PFSK-1 (cell line): Measurements from ENCODE around the gene FYB1.

Experiments used
- FOXP2 ChIP-seq: optimal IDR thresholded peaks from 2 replicates; pipeline ENCODE3; 2011; ENCODE audit warnings: borderline replicate concordance, control low read depth, inconsistent platforms; ENCODE audit not compliant: insufficient read depth; ENCODE audit errors: extremely low read length, extremely low read depth
- POLR2AphosphoS5 ChIP-seq: IDR thresholded peaks from 2 replicates; pipeline ENCODE4 v1.6.1; 2012; ENCODE audit warnings: low read depth, mild to moderate bottlenecking, control low read depth, low read length, moderate library complexity
- REST ChIP-seq, 2 experiments: IDR thresholded peaks; 2 replicates each; pipeline versions ENCODE4 v1.6.1 to v1.8.0; 2011 to 2012; ENCODE audit warnings: low read depth in 2 of 2, low read length in 2 of 2, control low read depth in 1 of 2, inconsistent platforms in 1 of 2, mild to moderate bottlenecking in 1 of 2, moderate library complexity in 1 of 2; ENCODE audit not compliant: insufficient read depth in 1 of 2
- SIN3A ChIP-seq: IDR thresholded peaks from 2 replicates; pipeline ENCODE4 v1.6.1; 2012; ENCODE audit warnings: mild to moderate bottlenecking, low read length, moderate library complexity, borderline replicate concordance; ENCODE audit not compliant: insufficient read depth
- TAF1 ChIP-seq: IDR thresholded peaks from 2 replicates; pipeline ENCODE4 v1.6.1; 2012; ENCODE audit warnings: low read length, control low read depth, borderline replicate concordance; ENCODE audit not compliant: insufficient read depth

The FYB1 gene

GRCh38 chr5:39192450-39193160, 26.8 kb downstream of the FYB1 start:
- TF ChIP-seq SIN3A (no peak), TAF1 (no peak), FOXP2 (no peak), REST (IDR thresholded peaks at IDR 0.05; ENCODE audit: insufficient read depth in 1 of 2, low read depth in 2 of 2, low read length in 2 of 2) (no peak), POLR2AphosphoS5 (no peak)

- no peak for TF ChIP-seq TAF1
- TF ChIP-seq FOXP2 = no peak
- TF ChIP-seq REST (IDR thresholded peaks at IDR 0.05; ENCODE audit: insufficient read depth in 1 of 2, low read depth in 2 of 2, low read length in 2 of 2) = no peak
- TF ChIP-seq POLR2AphosphoS5 = no peak
- no peak for TF ChIP-seq SIN3A
Observed at GRCh38 chr5:39191216-39191615, 28.1 kb downstream of the FYB1 start.

DNA sequence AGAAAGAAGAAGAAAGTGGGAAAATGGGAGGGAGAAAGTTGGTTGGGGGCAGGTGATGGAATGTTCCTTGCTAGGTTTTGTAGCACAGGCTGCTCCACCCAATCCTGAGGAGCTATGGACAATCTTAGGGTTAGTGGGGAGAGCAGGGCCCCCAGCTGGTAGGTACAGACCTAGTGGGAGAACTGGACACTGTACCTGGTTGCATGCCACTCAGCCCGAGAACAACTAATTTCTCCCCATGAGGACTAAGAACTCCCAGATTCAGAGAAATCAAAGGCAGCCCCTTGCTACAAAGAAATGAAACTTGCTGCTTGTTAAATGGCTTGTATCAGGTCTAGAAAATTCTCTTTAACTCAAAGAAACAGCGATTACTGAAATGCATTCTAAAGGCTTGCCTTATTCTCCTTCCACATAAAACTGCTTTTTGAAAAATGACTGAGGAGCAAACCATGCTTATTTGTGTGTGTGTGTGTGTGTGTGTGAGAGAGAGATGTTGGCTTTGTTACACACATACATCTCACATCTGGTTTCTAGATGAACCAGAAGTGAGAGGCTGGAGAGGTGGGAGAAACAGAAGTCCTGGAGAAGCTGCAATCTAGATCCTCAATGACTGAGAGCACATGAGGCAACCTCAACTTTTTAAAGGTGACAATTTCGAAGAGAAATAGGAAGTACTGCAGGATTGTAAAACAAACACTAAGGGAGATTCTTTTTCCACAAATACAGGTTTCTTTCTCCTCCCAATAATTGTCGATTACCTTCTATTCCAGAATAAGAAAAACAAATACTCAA, 28.9 kb downstream of the FYB1 start:
- TF ChIP-seq POLR2AphosphoS5 = no peak

GRCh38 chr5:39189292-39189955, 29.9 kb downstream of the FYB1 start:
- TF ChIP-seq POLR2AphosphoS5 = no peak
- TF ChIP-seq FOXP2 = no peak
- TF ChIP-seq SIN3A = no peak
- TF ChIP-seq TAF1 = no peak
- no peak for TF ChIP-seq REST (IDR thresholded peaks at IDR 0.05; ENCODE audit: insufficient read depth in 1 of 2, low read depth in 2 of 2, low read length in 2 of 2)

GRCh38 chr5:39187831-39188731, 31.3 kb downstream of the FYB1 start:
- TF ChIP-seq SIN3A (no peak), FOXP2 (no peak), POLR2AphosphoS5 (no peak)
